H1 (cell line): ENCODE data around the gene CADM2. TPM values are rescaled to one million over a fixed set of nuclear protein-coding genes. Genes with fewer than 3 reads are reported as not detected.

Experiments
- CTCF ChIA-PET: fragments of 300-600 bp; sonication (Branson Sonifier 250); formaldehyde crosslinking; loops from one replicate; lab custom pipeline; 2021; ENCODE audit not compliant: partially characterized antibody; lab: Charles Lee
- POLR2A ChIA-PET: fragments of 300-600 bp; sonication (Branson Sonifier 250); formaldehyde crosslinking; loops from one replicate; lab custom pipeline; 2021; ENCODE audit warnings: inconsistent platforms; ENCODE audit not compliant: partially characterized antibody; lab: Charles Lee
- DNase-seq, 2 experiments: peaks; one replicate each; pipeline versions ENCODE4 v3.0.0 to v3.0.0-alpha.2; 2010 to 2022; ENCODE audit warnings: low spot score in 2 of 2, low read depth in 1 of 2, mixed read lengths in 1 of 2
- FAIRE-seq: peaks from 2 replicates; lab custom pipeline; 2011; peaks lifted over from hg19 to GRCh38; lab: Jason Lieb, UNC
- H2AFZ ChIP-seq: 2 replicates; pipeline ENCODE4 v1.8.1; 2012; ENCODE audit warnings: low read length, inconsistent platforms
- H2AK5ac ChIP-seq: 2 replicates; pipeline ENCODE4 v1.6.1; 2013; ENCODE audit warnings: low read depth, low read length
- H2BK120ac ChIP-seq: replicated peaks from 2 replicates; pipeline ENCODE3; 2013; ENCODE audit warnings: low read depth, low read length, inconsistent platforms
- H2BK12ac ChIP-seq: 2 replicates; pipeline ENCODE4 v1.6.1; 2013; ENCODE audit warnings: low read depth, low read length
- H2BK15ac ChIP-seq: 2 replicates; pipeline ENCODE4 v1.6.1; 2013; ENCODE audit warnings: low read length
- H2BK20ac ChIP-seq: 2 replicates; pipeline ENCODE4 v1.6.1; 2013; ENCODE audit warnings: low read length
- H2BK5ac ChIP-seq: 2 replicates; pipeline ENCODE4 v1.6.1; 2013; ENCODE audit warnings: low read depth, low read length
- H3K14ac ChIP-seq: 2 replicates; pipeline ENCODE4 v1.6.1; 2013; ENCODE audit warnings: inconsistent platforms; ENCODE audit not compliant: insufficient read length
- H3K18ac ChIP-seq: 2 replicates; pipeline ENCODE4 v1.6.1; 2013; ENCODE audit warnings: low read length; ENCODE audit errors: extremely low read depth
- H3K23ac ChIP-seq: 2 replicates; pipeline ENCODE4 v1.6.1; 2013; ENCODE audit warnings: inconsistent platforms; ENCODE audit not compliant: insufficient read length
- H3K23me2 ChIP-seq: 2 replicates; pipeline ENCODE4 v1.6.1; 2013; ENCODE audit warnings: low read depth, low read length
- H3K27ac ChIP-seq: 2 replicates; pipeline ENCODE4 v1.6.1; 2011; ENCODE audit warnings: low read depth, low read length, inconsistent platforms
- H3K27me3 ChIP-seq, 4 experiments: replicated peaks in 1 of 4; 1 replicate in 1 of 4; 2 replicates in 3 of 4; pipeline versions ENCODE4 v1.6.1 to v1.8.1; 2011 to 2013; ENCODE audit warnings: low read length in 3 of 4, mild to moderate bottlenecking in 3 of 4, inconsistent platforms in 2 of 4, mixed read lengths in 2 of 4, moderate library complexity in 1 of 4; ENCODE audit not compliant: control insufficient read depth in 3 of 4, insufficient read depth in 3 of 4; ENCODE audit errors: extremely low read depth in 1 of 4
- H3K36me3 ChIP-seq, 4 experiments: 2 replicates each; pipeline versions ENCODE4 v1.6.1 to v1.8.1; 2011 to 2013; ENCODE audit warnings: mild to moderate bottlenecking in 4 of 4, low read length in 3 of 4, moderate library complexity in 2 of 4, control low read depth in 1 of 4, inconsistent platforms in 1 of 4; ENCODE audit not compliant: insufficient read depth in 4 of 4, control insufficient read depth in 2 of 4
- H3K4ac ChIP-seq: replicated peaks from 2 replicates; pipeline ENCODE3; 2013; ENCODE audit warnings: low read length, low read depth, mixed read lengths, inconsistent platforms; ENCODE audit not compliant: insufficient read length
- H3K4me1 ChIP-seq, 4 experiments: replicated peaks in 1 of 4; 1 replicate in 1 of 4; 2 replicates in 3 of 4; pipeline versions ENCODE4 v1.6.1 to v1.8.1; 2011 to 2013; ENCODE audit warnings: low read length in 3 of 4, inconsistent platforms in 2 of 4, mixed read lengths in 1 of 4; ENCODE audit not compliant: insufficient read depth in 4 of 4, control insufficient read depth in 3 of 4
- H3K4me2 ChIP-seq, 2 experiments: 2 replicates each; pipeline versions ENCODE4 v1.6.1 to v1.8.1; 2011 to 2013; ENCODE audit warnings: low read depth in 2 of 2, low read length in 2 of 2, control low read depth in 1 of 2, inconsistent platforms in 1 of 2, mild to moderate bottlenecking in 1 of 2; ENCODE audit not compliant: insufficient read depth in 1 of 2
- H3K4me3 ChIP-seq, 4 experiments: fragments of 200-600, 300-600 bp in 1 of 4; sonication (generic), shearing (Covaris generic), sonication (Bioruptor Twin) in 1 of 4; 2 replicates each; pipeline versions ENCODE4 v1.5.1 to v1.8.1; 2011 to 2016; ENCODE audit warnings: low read length in 4 of 4, low read depth in 3 of 4, control low read depth in 2 of 4, inconsistent platforms in 2 of 4, mild to moderate bottlenecking in 2 of 4, mixed read lengths in 1 of 4, moderate library complexity in 1 of 4; ENCODE audit not compliant: insufficient read depth in 2 of 4; ENCODE audit errors: extremely low read depth in 1 of 4
- H3K56ac ChIP-seq: replicated peaks from 2 replicates; pipeline ENCODE3; 2013; ENCODE audit warnings: low read depth, mild to moderate bottlenecking, mixed read lengths, low read length, inconsistent platforms; ENCODE audit not compliant: insufficient read length
- H3K79me1 ChIP-seq: 2 replicates; pipeline ENCODE4 v1.6.1; 2013; ENCODE audit warnings: low read depth, low read length, control low read depth
- H3K79me2 ChIP-seq, 2 experiments: 2 replicates each; pipeline versions ENCODE4 v1.6.1 to v1.8.1; 2012 to 2013; ENCODE audit warnings: low read length in 2 of 2, mild to moderate bottlenecking in 2 of 2, inconsistent platforms in 1 of 2; ENCODE audit not compliant: insufficient read depth in 2 of 2, control insufficient read depth in 1 of 2
- H3K9ac ChIP-seq, 4 experiments: replicated peaks in 1 of 4; 1 replicate in 1 of 4; 2 replicates in 3 of 4; pipeline versions ENCODE4 v1.6.1 to v1.8.1; 2011 to 2013; ENCODE audit warnings: low read depth in 3 of 4, low read length in 3 of 4, control low read depth in 2 of 4, mild to moderate bottlenecking in 2 of 4, moderate library complexity in 2 of 4, inconsistent platforms in 1 of 4; ENCODE audit errors: extremely low read depth in 1 of 4
- H3K9me3 ChIP-seq, 2 experiments: 2 replicates each; pipeline versions ENCODE4 v1.6.1 to v1.8.1; 2012 to 2013; ENCODE audit warnings: mild to moderate bottlenecking in 2 of 2, moderate library complexity in 2 of 2, control low read depth in 1 of 2, inconsistent platforms in 1 of 2, low read depth in 1 of 2, low read length in 1 of 2, mixed read lengths in 1 of 2; ENCODE audit not compliant: insufficient read depth in 2 of 2
- H4K20me1 ChIP-seq, 2 experiments: replicated peaks in 1 of 2; 2 replicates each; pipeline versions ENCODE3 to v1.8.1; 2011 to 2013; ENCODE audit warnings: inconsistent platforms in 2 of 2, low read length in 2 of 2, mild to moderate bottlenecking in 1 of 2; ENCODE audit not compliant: insufficient read depth in 2 of 2, control insufficient read depth in 1 of 2
- H4K5ac ChIP-seq: 2 replicates; pipeline ENCODE4 v1.6.1; 2013; ENCODE audit warnings: low read length, low read depth, mixed read lengths, inconsistent platforms; ENCODE audit not compliant: insufficient read length
- H4K8ac ChIP-seq: 2 replicates; pipeline ENCODE4 v1.8.0; 2013; ENCODE audit warnings: mild to moderate bottlenecking, moderate library complexity, low read length, inconsistent platforms; ENCODE audit not compliant: insufficient read depth; ENCODE audit errors: extremely low read depth
- H4K91ac ChIP-seq: replicated peaks from 2 replicates; pipeline ENCODE3; 2013; ENCODE audit warnings: low read length, mixed read lengths, inconsistent platforms; ENCODE audit not compliant: insufficient read length
- ATF3 ChIP-seq: IDR thresholded peaks from 2 replicates; pipeline ENCODE4 v1.6.1; 2011; ENCODE audit warnings: low read depth, mild to moderate bottlenecking, low read length; ENCODE audit not compliant: insufficient read depth
- BACH1 ChIP-seq: IDR thresholded peaks from 2 replicates; pipeline ENCODE4 v1.6.1; 2012; ENCODE audit warnings: low read length, improper control_type of control experiment
- BRCA1 ChIP-seq: IDR thresholded peaks from 2 replicates; pipeline ENCODE4 v1.6.1; 2012; ENCODE audit warnings: low read depth, low read length, improper control_type of control experiment
- FOSL1 ChIP-seq: IDR thresholded peaks from 2 replicates; pipeline ENCODE4 v1.6.1; 2011; ENCODE audit warnings: mild to moderate bottlenecking, low read depth, low read length, moderate library complexity; ENCODE audit not compliant: insufficient read depth
- JUND ChIP-seq: IDR thresholded peaks from 2 replicates; pipeline ENCODE4 v1.6.1; 2011; ENCODE audit warnings: mild to moderate bottlenecking, improper control_type of control experiment, low read length
- MAX ChIP-seq: IDR thresholded peaks from 2 replicates; pipeline ENCODE4 v1.6.1; 2012; ENCODE audit warnings: inconsistent platforms
- RAD21 ChIP-seq, 2 experiments: IDR thresholded peaks in 1 of 2; conservative IDR thresholded peaks in 1 of 2; 2 replicates each; pipeline ENCODE4 v1.6.1; 2011; ENCODE audit warnings: low read depth in 2 of 2, low read length in 2 of 2, improper control_type of control experiment in 1 of 2, inconsistent platforms in 1 of 2, mild to moderate bottlenecking in 1 of 2, moderate library complexity in 1 of 2
- RFX5 ChIP-seq: IDR thresholded peaks from 2 replicates; pipeline ENCODE4 v1.6.1; 2011; ENCODE audit warnings: low read depth, low read length, improper control_type of control experiment, borderline replicate concordance
- RXRA ChIP-seq: IDR thresholded peaks from 2 replicates; pipeline ENCODE4 v1.6.1; 2011; ENCODE audit warnings: low read depth, mild to moderate bottlenecking, low read length, moderate library complexity; ENCODE audit not compliant: insufficient read depth
- SAP30 ChIP-seq: fragments of 300-600 bp; sonication (generic); IDR thresholded peaks from 2 replicates; pipeline ENCODE4 v1.7.1; 2012; ENCODE audit warnings: low read length, moderate library complexity, mild to moderate bottlenecking, inconsistent platforms; ENCODE audit not compliant: insufficient read depth, insufficient replicate concordance
- SIRT6 ChIP-seq: IDR thresholded peaks from one replicate; pipeline ENCODE4 v1.7.1; 2012; ENCODE audit warnings: low read length, inconsistent platforms
- TAF7 ChIP-seq: optimal IDR thresholded peaks from 2 replicates; pipeline ENCODE3; 2011; ENCODE audit warnings: low read depth, mild to moderate bottlenecking, inconsistent platforms, low read length, moderate library complexity, borderline replicate concordance
- TBP ChIP-seq: IDR thresholded peaks from 2 replicates; pipeline ENCODE4 v1.6.1; 2011; ENCODE audit warnings: low read depth, low read length, improper control_type of control experiment
- TEAD4 ChIP-seq: IDR thresholded peaks from 2 replicates; pipeline ENCODE4 v1.6.1; 2012; ENCODE audit warnings: low read depth, low read length, inconsistent platforms, mixed read lengths
- YY1 ChIP-seq: IDR thresholded peaks from 2 replicates; pipeline ENCODE4 v1.6.1; 2011; ENCODE audit warnings: low read depth, mild to moderate bottlenecking, low read length
- polyA plus RNA-seq, 7 experiments: library from polyadenylated mRNA; depleted of rRNA in 3 of 7; stranded (reverse) in 5 of 7; unstranded in 2 of 7; fragments of >200 nt in 5 of 7; fragments of 200-250 nt in 2 of 7; gene quantifications; 1 replicate in 5 of 7; 2 replicates in 1 of 7; 4 replicates in 1 of 7; pipeline versions ENCODE4 v1.2.1 to v1.2.3, GENCODE V29; 2011 to 2013; ENCODE audit warnings: missing spikeins in 2 of 7, mixed read lengths in 2 of 7
- total RNA-seq: library from RNA; stranded (reverse); fragmentation: NEBNext Ultra II Directional; extraction: Animal tissue kit (Norgen Biotek cat#: 25700); gene quantifications from 2 replicates; pipeline ENCODE4 v1.2.1, GENCODE V29; 2021

CADM2 gene
- total and polyA plus RNA-seq, 2 of the 8 experiments (the other 6 are each of a cell fraction or from before 2014, with no cell fraction given): 14.9 to 20.9 TPM

- no peaks in the 10 kb centered on the region for H3K4me1 ChIP-seq
- H3K9me3 ChIP-seq: no peaks in the 10 kb centered on the region
- H3K4me2 ChIP-seq: no peak overlapping the region
- no peak overlapping the region for H3K4ac ChIP-seq
- CTCF ChIA-PET: no interaction called here
- H3K79me1 ChIP-seq: no peaks in the 10 kb centered on the region
- H3K9ac ChIP-seq: no peak overlapping the region
- POLR2A ChIA-PET: no interaction called here
- no peak overlapping the region for H2BK20ac ChIP-seq
- H3K23me2 ChIP-seq: no peaks in the 10 kb centered on the region
- H3K14ac ChIP-seq: no peak overlapping the region
- no peak overlapping the region for H3K4me3 ChIP-seq
- H4K5ac ChIP-seq: no peak overlapping the region
- H2BK15ac ChIP-seq: no peak overlapping the region
- DNase-seq (no peak), FAIRE-seq (no peak)
- no peak overlapping the region for H3K18ac ChIP-seq
- H4K8ac ChIP-seq: no peak overlapping the region
- no peak overlapping the region for H3K56ac ChIP-seq
- no peaks in the 10 kb centered on the region for H3K79me2 ChIP-seq
- H2AK5ac ChIP-seq: no peak overlapping the region
- H3K36me3 ChIP-seq: no peaks in the 10 kb centered on the region
- no peak overlapping the region for H2BK5ac ChIP-seq
- H4K91ac ChIP-seq: no peak overlapping the region
- no peak overlapping the region for H2BK12ac ChIP-seq
- H3K27me3 ChIP-seq: no peaks in the 10 kb centered on the region
- no peak overlapping the region for H3K23ac ChIP-seq
- H3K27ac ChIP-seq: no peak overlapping the region
- no peak overlapping the region for H2AFZ ChIP-seq
- H4K20me1 ChIP-seq: no peaks in the 10 kb centered on the region
- H2BK120ac ChIP-seq: no peak overlapping the region
- TF ChIP-seq RAD21 (IDR thresholded peaks at IDR 0.05 in 1 of 2, conservative IDR thresholded peaks at IDR 0.05 in 1 of 2; ENCODE audit: low read depth in 2 of 2, low read length in 2 of 2) (no peak), BACH1 (no peak), FOSL1 (no peak), JUND (no peak), TAF7 (no peak), SAP30 (no peak), RFX5 (no peak), TBP (no peak), ATF3 (no peak), MAX (no peak), SIRT6 (no peak), BRCA1 (no peak), TEAD4 (no peak), YY1 (no peak), RXRA (no peak)
These were observed 904.2 kb downstream of the CADM2 start for GRCh38 chr3:85862893-85863455.
